ENCODE data around the gene ARMH2.

The ARMH2 gene

DNA sequence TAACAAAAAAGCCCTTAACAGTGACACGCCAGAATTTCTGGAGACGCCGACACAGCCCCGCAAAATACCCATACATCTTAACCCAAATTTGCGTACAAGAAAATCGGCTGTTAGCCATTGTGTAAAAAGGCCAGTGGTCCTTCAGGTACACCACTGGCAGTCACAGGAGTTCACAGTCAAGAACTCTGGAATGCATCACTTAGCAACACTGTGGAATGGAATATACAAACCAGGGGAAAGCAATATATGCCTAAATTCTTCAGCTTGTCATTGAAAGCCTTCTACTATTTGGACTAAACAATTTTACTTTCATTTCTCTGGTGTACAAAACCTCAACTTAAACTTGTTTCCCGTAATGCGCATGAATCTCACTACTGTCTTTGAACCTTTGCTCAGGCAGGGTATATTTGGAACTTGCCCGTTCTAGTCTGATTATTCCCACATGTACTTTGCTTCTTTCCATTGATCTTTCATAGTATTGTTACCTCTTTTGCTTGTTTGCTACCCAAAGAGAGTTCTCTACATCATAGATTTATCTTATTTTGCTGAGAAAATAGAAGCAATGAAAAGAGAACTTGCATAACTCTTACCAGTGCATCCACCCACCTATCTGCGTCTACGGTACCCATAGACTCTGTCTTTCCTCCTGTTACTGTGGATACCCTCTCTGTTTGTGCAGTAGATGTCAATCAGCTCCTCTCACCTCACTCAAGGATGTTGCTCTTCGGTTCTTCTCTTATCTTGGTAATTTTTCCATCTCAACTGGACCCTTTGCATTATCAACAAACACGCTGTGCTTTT, at the start of gene ARMH2:
ARMH2 (minus strand) TSS at position 178 of the 801 bp plus-strand sequence; CDS start at position 118, 60 bp downstream.
- Histone ChIP-seq H3K4me1 (ENCODE audit: insufficient read depth, low read length) (peaks cover 10% of the 10 kb centered on the region), H3K4me3 (ENCODE audit: low read length) (no peak within 1 kb of the TSS), H3K9me3 (ENCODE audit: insufficient read depth, low read depth, low read length) (no peaks in the 10 kb centered on the region), H3K36me3 (ENCODE audit: insufficient read depth, low read depth, low read length) (no peaks in the 10 kb centered on the region), H3K27me3 (ENCODE audit: insufficient read depth, low read length) (no peaks in the 10 kb centered on the region), H3K27ac (ENCODE audit: low read length) (no peak within 1 kb of the TSS), H3K9ac (ENCODE audit: low read depth, low read length) (no peak within 1 kb of the TSS)

DNA sequence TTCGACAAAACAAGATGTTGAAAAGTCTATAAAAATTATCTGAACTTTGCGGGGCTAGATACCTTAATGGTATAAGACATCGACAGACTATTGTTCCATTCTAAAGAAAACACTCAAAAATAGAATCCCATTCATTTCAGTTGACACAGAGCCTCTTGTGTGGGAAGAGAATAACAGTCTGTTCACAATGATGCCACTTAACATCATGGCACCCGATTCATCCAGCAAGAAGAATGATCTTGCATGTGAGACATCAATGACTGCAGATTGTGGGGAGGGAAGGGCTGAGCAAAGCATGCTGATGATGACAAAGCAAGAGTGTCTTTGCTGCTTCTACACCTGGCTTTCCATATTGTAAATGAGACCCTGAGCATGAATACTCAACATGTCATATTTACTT, 49.7 kb upstream of the ARMH2 start:
- Histone ChIP-seq H3K27ac (ENCODE audit: low read length) (no peak overlapping the region), H3K27me3 (ENCODE audit: insufficient read depth, low read length) (no peaks in the 10 kb centered on the region), H3K9me3 (ENCODE audit: insufficient read depth, low read depth, low read length) (no peaks in the 10 kb centered on the region), H3K4me3 (ENCODE audit: low read length) (no peak overlapping the region), H3K9ac (ENCODE audit: low read depth, low read length) (no peak overlapping the region), H3K36me3 (ENCODE audit: insufficient read depth, low read depth, low read length) (peaks cover 36% of the 10 kb centered on the region; the same call in 1 of the 2 replicates), H3K4me1 (ENCODE audit: insufficient read depth, low read length) (no peaks in the 10 kb centered on the region)

DNA sequence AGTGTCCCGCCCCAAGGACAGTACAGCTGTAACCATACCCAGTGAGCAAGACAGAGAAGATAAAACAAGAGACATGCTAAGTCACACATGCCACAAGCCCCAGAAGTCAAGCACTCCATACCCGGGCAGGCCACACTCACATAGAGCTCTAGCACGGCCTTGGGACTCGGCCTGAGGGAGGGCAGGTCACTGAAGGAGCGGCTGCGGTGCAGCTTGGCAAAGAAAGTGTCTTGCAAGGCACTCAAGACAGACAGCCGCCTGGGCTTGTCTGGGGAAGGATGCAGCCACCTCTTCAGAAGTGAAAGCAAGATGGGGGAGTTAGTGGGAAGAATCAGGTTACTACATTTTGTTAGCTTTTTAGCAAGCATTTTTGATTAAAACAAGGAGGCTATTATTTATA, 48.7 kb upstream of the ARMH2 start:
- no peaks in the 10 kb centered on the region for H3K4me1 ChIP-seq (ENCODE audit: insufficient read depth, low read length)
- H3K36me3 ChIP-seq (ENCODE audit: insufficient read depth, low read depth, low read length): peaks cover 38% of the 10 kb centered on the region; the same call in 1 of the 2 replicates
- H3K9me3 ChIP-seq (ENCODE audit: insufficient read depth, low read depth, low read length): no peaks in the 10 kb centered on the region

DNA sequence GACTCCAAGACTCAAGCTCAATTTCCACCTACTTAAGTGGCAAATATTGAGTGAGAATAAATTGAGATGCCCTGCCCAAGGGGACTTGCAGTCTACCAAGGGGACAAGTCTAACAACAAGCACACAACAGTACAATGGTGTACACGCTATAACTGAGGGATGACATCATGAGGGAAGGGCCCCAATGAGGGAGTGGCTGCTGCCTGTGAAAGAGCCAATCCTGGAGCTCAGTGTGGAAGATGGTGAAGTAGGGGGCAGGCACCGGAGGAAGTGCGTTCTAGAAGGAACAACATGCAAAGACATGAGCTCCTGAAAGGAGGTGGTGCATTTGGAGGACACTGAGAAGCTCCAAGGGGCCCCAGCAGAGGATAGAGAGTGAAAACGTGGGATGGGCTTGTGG, 46.9 kb upstream of the ARMH2 start:
- H3K9me3 ChIP-seq (ENCODE audit: insufficient read depth, low read depth, low read length): no peaks in the 10 kb centered on the region
- H3K4me1 ChIP-seq (ENCODE audit: insufficient read depth, low read length): no peaks in the 10 kb centered on the region
- no peaks in the 10 kb centered on the region for H3K27me3 ChIP-seq (ENCODE audit: insufficient read depth, low read length)
- no peak overlapping the region for H3K9ac ChIP-seq (ENCODE audit: low read depth, low read length)
- H3K36me3 ChIP-seq (ENCODE audit: insufficient read depth, low read depth, low read length): peaks cover 43% of the 10 kb centered on the region; the same call in 1 of the 2 replicates
- no peak overlapping the region for H3K27ac ChIP-seq (ENCODE audit: low read length)
- H3K4me3 ChIP-seq (ENCODE audit: low read length): no peak overlapping the region

More for the DNA sequence above, 48.7 kb upstream of the ARMH2 start:
- no peak overlapping the region for H3K27ac ChIP-seq (ENCODE audit: low read length)
- no peak overlapping the region for H3K4me3 ChIP-seq (ENCODE audit: low read length)
- H3K27me3 ChIP-seq (ENCODE audit: insufficient read depth, low read length): no peaks in the 10 kb centered on the region
- no peak overlapping the region for H3K9ac ChIP-seq (ENCODE audit: low read depth, low read length)

DNA sequence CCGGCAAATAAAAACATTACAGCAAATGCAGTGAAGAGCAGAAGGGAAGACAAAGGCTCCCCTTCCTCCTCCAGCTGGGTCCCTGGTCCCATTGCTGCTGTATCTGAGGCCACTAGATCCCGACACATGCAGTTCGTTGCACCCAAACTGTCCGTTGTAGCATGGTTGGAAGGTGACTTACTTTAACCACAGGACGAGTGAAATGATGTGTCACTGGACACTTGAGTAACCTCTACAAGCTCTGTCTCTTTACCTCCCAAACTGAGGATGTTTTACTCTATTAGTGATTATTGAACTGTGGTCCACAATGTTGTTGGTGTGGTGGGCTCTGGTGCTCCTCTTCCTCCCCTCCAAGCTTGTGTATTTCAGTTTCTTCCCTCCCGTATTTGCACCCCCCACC, 46.2 kb upstream of the ARMH2 start:
- H3K9ac ChIP-seq (ENCODE audit: low read depth, low read length): no peak overlapping the region

DNA sequence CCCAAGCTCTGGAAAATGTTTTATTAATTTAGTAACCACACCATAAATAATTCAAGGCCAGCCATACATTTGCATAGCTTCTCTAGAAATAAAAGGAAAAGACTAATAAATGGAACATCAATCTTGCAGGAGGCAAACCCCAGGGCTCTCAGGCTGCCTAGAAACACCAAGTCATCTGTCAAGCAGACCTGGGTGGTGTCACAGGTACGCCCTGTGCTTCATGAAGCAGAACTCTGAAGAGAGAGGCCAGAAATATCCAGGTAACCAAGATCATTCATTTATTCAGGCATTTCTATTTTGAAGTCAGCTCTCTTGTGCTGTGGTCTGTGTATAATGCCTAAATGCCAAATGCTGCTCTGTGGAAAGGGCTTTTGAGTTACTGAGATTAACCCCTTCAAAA, 45.3 kb upstream of the ARMH2 start:
- Histone ChIP-seq H3K9me3 (ENCODE audit: insufficient read depth, low read depth, low read length) (no peaks in the 10 kb centered on the region), H3K36me3 (ENCODE audit: insufficient read depth, low read depth, low read length) (peaks cover 33% of the 10 kb centered on the region; the same call in 1 of the 2 replicates), H3K27me3 (ENCODE audit: insufficient read depth, low read length) (no peaks in the 10 kb centered on the region), H3K9ac (ENCODE audit: low read depth, low read length) (no peak overlapping the region), H3K4me3 (ENCODE audit: low read length) (no peak overlapping the region), H3K4me1 (ENCODE audit: insufficient read depth, low read length) (no peaks in the 10 kb centered on the region), H3K27ac (ENCODE audit: low read length) (no peak overlapping the region)

More for the DNA sequence above, 46.2 kb upstream of the ARMH2 start:
- H3K9me3 ChIP-seq (ENCODE audit: insufficient read depth, low read depth, low read length): no peaks in the 10 kb centered on the region
- no peaks in the 10 kb centered on the region for H3K27me3 ChIP-seq (ENCODE audit: insufficient read depth, low read length)
- no peak overlapping the region for H3K4me3 ChIP-seq (ENCODE audit: low read length)
- H3K36me3 ChIP-seq (ENCODE audit: insufficient read depth, low read depth, low read length): peaks cover 40% of the 10 kb centered on the region; the same call in 1 of the 2 replicates
- H3K27ac ChIP-seq (ENCODE audit: low read length): no peak overlapping the region
- no peaks in the 10 kb centered on the region for H3K4me1 ChIP-seq (ENCODE audit: insufficient read depth, low read length)

DNA sequence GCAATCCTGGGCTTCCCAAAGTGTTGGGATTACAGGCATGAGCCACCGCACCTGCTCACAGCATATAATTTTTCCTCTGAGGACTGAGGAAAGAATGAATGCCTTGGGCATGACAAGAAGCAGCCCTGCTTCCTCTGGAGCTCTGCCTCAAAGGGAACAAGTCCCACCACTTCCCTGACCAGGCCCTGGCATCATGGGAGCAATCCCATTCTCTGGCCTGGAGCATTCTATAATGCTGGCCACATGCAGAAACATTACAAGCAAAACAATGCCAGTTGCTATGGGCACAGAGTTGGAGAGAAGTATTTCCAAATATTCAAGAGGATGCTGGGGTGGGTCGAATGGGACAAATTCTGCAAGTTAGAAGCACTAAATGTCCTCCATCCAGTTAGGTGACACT, 41.5 kb upstream of the ARMH2 start:
- Histone ChIP-seq H3K9me3 (ENCODE audit: insufficient read depth, low read depth, low read length) (no peaks in the 10 kb centered on the region), H3K27me3 (ENCODE audit: insufficient read depth, low read length) (no peaks in the 10 kb centered on the region), H3K27ac (ENCODE audit: low read length) (no peak overlapping the region), H3K4me1 (ENCODE audit: insufficient read depth, low read length) (no peaks in the 10 kb centered on the region), H3K9ac (ENCODE audit: low read depth, low read length) (no peak overlapping the region), H3K36me3 (ENCODE audit: insufficient read depth, low read depth, low read length) (peaks cover 19% of the 10 kb centered on the region; the same call in 1 of the 2 replicates), H3K4me3 (ENCODE audit: low read length) (no peak overlapping the region)

DNA sequence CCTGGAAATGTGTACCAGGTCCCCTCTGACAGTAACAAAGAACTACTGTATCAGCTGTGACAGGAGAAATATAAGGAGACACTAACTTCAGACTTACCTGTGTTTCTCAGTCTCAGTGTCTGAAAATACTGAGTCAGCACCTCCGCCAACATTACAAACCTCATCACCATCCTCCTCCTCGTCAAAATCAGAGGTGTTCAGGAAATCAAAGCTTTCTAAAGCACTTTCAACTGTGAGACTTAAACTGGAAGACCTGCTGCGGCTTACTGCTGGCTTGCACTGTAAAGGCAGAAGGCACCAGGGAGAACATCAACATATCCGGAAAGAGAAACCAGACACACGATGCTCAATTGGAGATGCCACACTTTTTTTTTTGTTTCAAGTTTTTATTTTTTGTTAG, 40.3 kb upstream of the ARMH2 start:
- no peaks in the 10 kb centered on the region for H3K27me3 ChIP-seq (ENCODE audit: insufficient read depth, low read length)
- no peak overlapping the region for H3K27ac ChIP-seq (ENCODE audit: low read length)
- no peak overlapping the region for H3K9ac ChIP-seq (ENCODE audit: low read depth, low read length)
- no peaks in the 10 kb centered on the region for H3K9me3 ChIP-seq (ENCODE audit: insufficient read depth, low read depth, low read length)
- peaks cover 16% of the 10 kb centered on the region; the same call in 1 of the 2 replicates for H3K36me3 ChIP-seq (ENCODE audit: insufficient read depth, low read depth, low read length)
- H3K4me3 ChIP-seq (ENCODE audit: low read length): no peak overlapping the region
- H3K4me1 ChIP-seq (ENCODE audit: insufficient read depth, low read length): no peaks in the 10 kb centered on the region

DNA sequence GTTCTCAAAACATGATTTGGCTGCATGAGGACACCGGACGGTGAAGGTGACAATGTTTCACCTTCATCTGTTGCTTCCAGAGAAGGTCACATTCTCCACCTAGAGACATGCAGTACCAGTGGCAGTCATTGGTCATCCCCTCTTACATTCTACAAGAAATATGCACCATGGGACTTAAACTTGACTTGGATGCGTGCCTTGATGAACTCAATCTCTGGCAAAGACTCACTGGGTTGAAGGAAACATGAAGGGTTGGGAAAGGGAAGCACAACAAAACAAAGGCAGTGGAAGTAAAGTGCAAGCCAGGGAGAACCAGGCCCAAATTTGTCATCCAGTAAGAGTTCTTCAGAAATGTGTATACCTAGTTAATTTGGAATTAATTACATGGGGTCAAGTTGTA, 39.4 kb upstream of the ARMH2 start:
- no peaks in the 10 kb centered on the region for H3K4me1 ChIP-seq (ENCODE audit: insufficient read depth, low read length)
- no peak overlapping the region for H3K9ac ChIP-seq (ENCODE audit: low read depth, low read length)
- no peak overlapping the region for H3K4me3 ChIP-seq (ENCODE audit: low read length)
- H3K27ac ChIP-seq (ENCODE audit: low read length): no peak overlapping the region
- no peaks in the 10 kb centered on the region for H3K27me3 ChIP-seq (ENCODE audit: insufficient read depth, low read length)
- H3K36me3 ChIP-seq (ENCODE audit: insufficient read depth, low read depth, low read length): peaks cover 15% of the 10 kb centered on the region; the same call in 1 of the 2 replicates
- no peaks in the 10 kb centered on the region for H3K9me3 ChIP-seq (ENCODE audit: insufficient read depth, low read depth, low read length)

DNA sequence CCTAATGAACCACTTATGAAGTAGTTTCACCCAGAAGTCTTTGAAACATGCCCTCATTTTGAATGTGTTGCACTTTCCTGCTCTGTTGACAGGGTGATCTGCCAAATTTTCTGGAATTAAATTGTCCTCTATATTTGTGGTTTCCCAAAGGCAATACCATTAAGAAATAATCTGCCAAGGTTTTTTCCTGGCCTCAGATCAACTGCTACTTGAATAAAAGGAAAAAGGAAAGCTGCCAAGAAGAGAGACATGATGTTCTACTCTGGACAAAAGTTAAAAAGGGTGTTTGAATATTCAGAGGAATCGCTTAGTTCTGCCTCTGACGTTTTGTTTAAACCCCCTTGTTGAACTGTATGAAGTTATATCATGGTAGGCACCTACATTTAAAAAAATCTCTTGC, 37.4 kb upstream of the ARMH2 start:
- Histone ChIP-seq H3K27me3 (ENCODE audit: insufficient read depth, low read length) (no peaks in the 10 kb centered on the region), H3K27ac (ENCODE audit: low read length) (no peak overlapping the region), H3K36me3 (ENCODE audit: insufficient read depth, low read depth, low read length) (peaks cover 6% of the 10 kb centered on the region; the same call in 1 of the 2 replicates), H3K9me3 (ENCODE audit: insufficient read depth, low read depth, low read length) (no peaks in the 10 kb centered on the region), H3K9ac (ENCODE audit: low read depth, low read length) (no peak overlapping the region), H3K4me1 (ENCODE audit: insufficient read depth, low read length) (no peaks in the 10 kb centered on the region), H3K4me3 (ENCODE audit: low read length) (no peak overlapping the region)

DNA sequence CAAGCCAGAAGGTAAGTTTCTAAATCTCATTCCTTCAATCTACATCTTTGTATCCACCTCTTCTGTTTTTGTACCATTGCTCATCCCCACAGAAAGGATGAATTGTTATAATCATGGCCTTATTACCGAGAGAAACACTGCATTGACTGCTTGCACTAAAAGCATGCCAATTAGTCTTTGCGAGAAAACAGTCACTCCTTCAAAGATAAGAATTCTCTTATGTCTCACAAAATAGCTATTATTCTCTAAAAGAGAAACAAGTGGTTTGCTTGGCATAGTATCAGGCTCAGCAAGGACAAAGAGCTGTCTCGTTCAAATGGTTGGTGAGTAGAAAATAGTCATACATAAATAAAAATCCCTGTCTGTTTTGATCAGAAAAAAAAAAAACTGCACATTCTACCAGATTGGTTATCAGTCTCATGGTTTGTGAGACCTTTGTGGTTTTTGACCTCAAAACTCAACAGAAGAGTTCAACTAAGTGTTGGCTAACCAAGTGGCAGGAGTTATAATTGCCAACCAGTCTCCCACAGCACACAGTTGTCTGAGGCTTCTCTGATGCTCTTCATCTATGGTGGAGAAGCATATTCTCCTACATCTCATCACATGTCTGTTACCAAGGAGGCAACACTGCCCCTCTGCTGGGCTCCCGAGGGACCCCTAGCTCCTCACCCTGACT, 35.1 kb upstream of the ARMH2 start:
- 0 out of 2 replicates have a peak, but pooled peaks cover 3% of the 10 kb centered on the region for H3K4me1 ChIP-seq (ENCODE audit: insufficient read depth, low read length)
- H3K9me3 ChIP-seq (ENCODE audit: insufficient read depth, low read depth, low read length): no peaks in the 10 kb centered on the region
- H3K9ac ChIP-seq (ENCODE audit: low read depth, low read length): no peak overlapping the region
- no peak overlapping the region for H3K4me3 ChIP-seq (ENCODE audit: low read length)
- no peaks in the 10 kb centered on the region for H3K27me3 ChIP-seq (ENCODE audit: insufficient read depth, low read length)
- H3K36me3 ChIP-seq (ENCODE audit: insufficient read depth, low read depth, low read length): no peaks in the 10 kb centered on the region
- H3K27ac ChIP-seq (ENCODE audit: low read length): no peak overlapping the region

DNA sequence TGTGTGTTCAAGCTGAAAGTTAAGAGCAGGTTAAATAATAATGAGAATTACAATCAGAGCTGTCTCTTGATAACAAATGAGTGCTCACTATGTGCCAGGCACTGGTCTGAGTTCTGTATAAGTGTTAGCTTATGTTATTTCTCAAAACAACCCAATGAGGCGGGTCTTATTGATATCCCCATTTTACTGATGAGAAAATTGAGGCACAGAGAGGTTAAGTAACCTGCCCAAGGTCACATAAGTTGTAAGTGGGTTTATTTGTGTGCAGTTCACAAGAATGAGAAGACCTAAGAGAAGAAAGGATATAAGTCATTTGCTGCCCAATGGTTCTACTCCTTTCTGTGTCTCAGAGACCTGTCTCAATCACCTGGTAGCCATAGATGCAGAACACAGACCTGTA, 34.1 kb upstream of the ARMH2 start:
- no peaks in the 10 kb centered on the region for H3K27me3 ChIP-seq (ENCODE audit: insufficient read depth, low read length)
- H3K36me3 ChIP-seq (ENCODE audit: insufficient read depth, low read depth, low read length): no peaks in the 10 kb centered on the region
- no peak overlapping the region for H3K27ac ChIP-seq (ENCODE audit: low read length)
- H3K4me3 ChIP-seq (ENCODE audit: low read length): no peak overlapping the region
- no peaks in the 10 kb centered on the region for H3K9me3 ChIP-seq (ENCODE audit: insufficient read depth, low read depth, low read length)
- 0 out of 2 replicates have a peak, but pooled peaks cover 3% of the 10 kb centered on the region for H3K4me1 ChIP-seq (ENCODE audit: insufficient read depth, low read length)
- no peak overlapping the region for H3K9ac ChIP-seq (ENCODE audit: low read depth, low read length)
